ENCODE data around the gene NDST4.

Gene NDST4

DNA sequence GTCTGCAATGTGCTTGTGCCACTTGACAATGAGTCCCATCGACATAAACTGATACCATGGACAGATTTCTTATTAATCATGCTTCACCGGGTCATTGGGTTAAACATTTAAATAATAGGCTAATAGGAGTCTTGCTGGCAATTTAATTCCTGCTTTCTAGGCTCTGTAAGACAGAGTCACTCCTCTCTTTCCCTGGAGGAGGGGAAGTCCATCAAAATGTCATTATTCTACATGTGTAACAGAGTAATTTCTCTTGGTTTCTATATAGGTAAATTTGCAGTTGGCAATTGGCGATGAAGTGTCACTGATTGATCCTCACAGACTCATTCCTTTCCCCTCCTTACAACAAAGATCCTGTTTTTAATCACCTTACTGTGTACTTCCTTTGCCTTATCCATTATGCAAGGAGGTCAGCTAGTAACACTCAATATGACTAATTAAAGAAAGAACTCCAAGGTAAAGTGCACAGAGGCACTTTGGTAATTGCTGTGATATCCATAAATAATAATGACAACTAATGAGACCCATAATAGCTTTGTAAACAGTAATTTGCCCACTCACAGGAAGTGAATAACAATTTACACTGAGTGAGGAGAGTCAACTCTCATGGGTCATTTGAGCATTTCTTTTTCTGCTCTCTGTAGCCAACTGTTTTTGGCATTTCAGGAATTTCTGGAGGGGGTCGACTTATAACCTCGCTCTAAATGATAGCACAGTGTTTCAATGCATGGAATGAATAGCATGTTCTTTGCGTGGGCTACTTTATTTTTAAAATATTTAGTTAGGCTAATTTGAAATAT is 330.8 kb downstream of the NDST4 start:
- DNase-seq, result no peak

DNA sequence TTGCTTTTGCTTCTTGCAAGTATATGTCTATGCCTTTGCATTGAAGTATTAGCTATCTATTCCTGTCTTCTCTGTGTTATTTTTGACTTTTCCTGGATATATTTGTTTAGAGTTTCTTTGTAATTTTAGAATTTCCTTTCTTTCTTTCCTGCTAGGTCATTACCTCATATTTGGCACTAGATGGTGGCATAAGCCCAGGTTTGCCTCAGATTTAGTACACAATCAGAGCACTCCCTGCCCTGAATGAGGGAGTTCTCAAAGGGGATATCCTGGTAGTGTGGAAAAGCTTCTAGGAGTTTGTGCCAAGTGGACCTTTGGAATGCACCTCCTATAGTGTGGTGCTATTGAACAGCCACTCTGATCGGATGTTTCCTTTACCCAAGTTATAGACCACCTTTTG is 333.2 kb downstream of the NDST4 start:
- DNase-seq, result peak; percentile 4

Data from right kidney (tissue), 1 donor.